SK-N-SH (cell line): ENCODE results near the gene IL21R.

Experiments used
- CTCF ChIP-seq: fragments of 200-600 bp; sonication (generic); IDR thresholded peaks from 2 replicates; pipeline ENCODE4 v1.6.1; 2017; ENCODE audit warnings: antibody characterized with exemption, mild to moderate bottlenecking, moderate library complexity
- FOXJ3 ChIP-seq: sonication (generic); formaldehyde crosslinking; IDR thresholded peaks from 2 replicates; pipeline ENCODE4 v1.5.1; 2020; ENCODE audit warnings: mild to moderate bottlenecking, missing genetic modification reagents
- RXRA ChIP-seq: IDR thresholded peaks from 2 replicates; pipeline ENCODE4 v1.4.0; 2012; ENCODE audit warnings: low read depth, mild to moderate bottlenecking, borderline replicate concordance
- SIN3A ChIP-seq: IDR thresholded peaks from 2 replicates; pipeline ENCODE4 v1.6.1; 2012; ENCODE audit warnings: low read depth, mild to moderate bottlenecking, low read length, moderate library complexity, borderline replicate concordance
- TAF1 ChIP-seq: IDR thresholded peaks from 2 replicates; pipeline ENCODE4 v1.6.1; 2012; ENCODE audit warnings: low read depth, mild to moderate bottlenecking, low read length, moderate library complexity, borderline replicate concordance

- TF ChIP-seq CTCF (no peak), FOXJ3 (CRISPR knock-in tag) (no peak), TAF1 (no peak), RXRA (no peak), SIN3A (no peak)
These were observed 17.5 kb upstream of the IL21R start for GRCh38 chr16:27384425-27384824.
